ENCODE data around the gene PRDM1. TPM values are rescaled to one million over a fixed set of nuclear protein-coding genes. Genes with fewer than 3 reads are reported as not detected.

The PRDM1 gene
- total RNA-seq, 1 experiment from 2014 or later: 0.84 TPM

DNA sequence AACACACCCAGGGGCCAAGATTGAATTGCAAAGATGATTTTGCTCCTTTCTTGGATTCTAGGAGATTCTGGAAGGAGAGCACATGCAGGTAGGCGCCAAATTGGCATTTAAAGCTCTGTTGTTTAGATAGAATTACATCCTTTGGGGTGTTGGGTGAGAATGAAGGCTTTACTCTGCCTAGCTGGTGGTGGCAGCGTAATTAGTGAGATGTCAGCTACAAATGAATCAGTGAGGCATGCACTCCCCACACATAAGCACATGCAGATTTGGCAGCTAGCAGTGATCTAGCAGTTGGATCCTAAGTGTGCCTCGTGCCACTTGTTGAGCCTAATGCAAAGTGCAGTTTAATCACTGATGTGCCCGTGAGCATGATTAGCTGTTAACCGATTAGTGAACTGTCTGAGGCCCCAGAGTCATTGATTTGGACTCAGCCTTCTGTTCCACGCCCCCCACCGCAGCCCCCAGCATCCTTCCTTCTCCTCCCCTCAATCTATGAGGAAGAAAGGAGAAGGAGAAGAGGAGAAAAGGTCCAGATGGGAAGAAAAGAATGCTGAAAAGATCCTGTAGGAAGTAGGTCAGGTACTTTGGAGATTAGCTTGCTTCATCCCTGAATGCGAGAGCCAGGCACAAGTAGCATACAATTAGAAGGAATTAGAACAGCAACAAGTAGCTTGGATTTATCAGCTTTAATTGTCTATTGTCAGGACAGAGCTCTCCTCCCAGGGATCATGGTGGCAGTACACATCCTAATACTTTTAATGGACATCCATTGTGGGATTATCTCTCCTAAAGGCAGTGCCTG is 6.0 kb upstream of the PRDM1 start:
- Histone ChIP-seq H3K36me3 (no peaks in the 10 kb centered on the region), H3K4me1 (replicated peaks) (peaks cover 34% of the 10 kb centered on the region), H3K9me3 (replicated peaks) (no peaks in the 10 kb centered on the region), H3K27ac (no peak overlapping the region), H3K4me3 (no peak overlapping the region), H3K27me3 (replicated peaks) (no peaks in the 10 kb centered on the region)
- DNase-seq (ENCODE audit: low read depth in 1 of 2, low spot score in 2 of 2): no peak

DNA sequence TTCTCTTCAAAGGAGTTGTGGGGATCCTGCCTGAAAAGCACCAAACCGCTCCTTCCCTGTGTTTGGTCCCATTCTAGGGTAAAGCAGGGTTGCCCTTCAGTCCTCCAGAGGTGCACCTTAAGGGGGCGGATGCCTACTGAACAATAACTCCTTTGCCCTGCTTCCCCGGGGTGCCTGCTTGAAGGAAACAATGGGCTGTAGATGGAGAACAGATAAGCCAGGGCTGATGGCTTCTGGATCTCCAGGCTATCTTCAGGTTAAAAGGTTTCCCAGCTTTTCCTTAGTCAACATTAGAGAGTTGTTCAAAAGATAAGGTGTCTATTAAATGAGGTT is 5.4 kb upstream of the PRDM1 start:
- Histone ChIP-seq H3K4me1 (replicated peaks) (peaks cover 40% of the 10 kb centered on the region), H3K9me3 (replicated peaks) (no peaks in the 10 kb centered on the region), H3K27me3 (replicated peaks) (no peaks in the 10 kb centered on the region), H3K27ac (no peak overlapping the region), H3K36me3 (no peaks in the 10 kb centered on the region), H3K4me3 (no peak overlapping the region)
- no peak for DNase-seq (ENCODE audit: low read depth in 1 of 2, low spot score in 2 of 2)

GRCh38 chr6:106081715-106082114 is 4.4 kb upstream of the PRDM1 start:
- Histone ChIP-seq H3K9me3 (replicated peaks) (no peaks in the 10 kb centered on the region), H3K4me1 (replicated peaks) (peaks cover 47% of the 10 kb centered on the region), H3K36me3 (no peaks in the 10 kb centered on the region), H3K4me3 (no peak overlapping the region), H3K27ac (no peak overlapping the region), H3K27me3 (replicated peaks) (no peaks in the 10 kb centered on the region)
- DNase-seq (ENCODE audit: low read depth in 1 of 2, low spot score in 2 of 2): no peak

- no peaks in the 10 kb centered on the region for H3K36me3 ChIP-seq
- no peaks in the 10 kb centered on the region for H3K9me3 ChIP-seq (replicated peaks)
- H3K4me3 ChIP-seq: no peak overlapping the region
- H3K27ac ChIP-seq: peak overlapping the region; percentile 55
- peak in 1 of 2 experiments; percentile 42 for DNase-seq (ENCODE audit: low read depth in 1 of 2, low spot score in 2 of 2)
- peaks cover 46% of the 10 kb centered on the region for H3K4me1 ChIP-seq (replicated peaks)
- no peaks in the 10 kb centered on the region for H3K27me3 ChIP-seq (replicated peaks)
These were observed 3.3 kb upstream of the PRDM1 start for GRCh38 chr6:106082735-106083398.

DNA sequence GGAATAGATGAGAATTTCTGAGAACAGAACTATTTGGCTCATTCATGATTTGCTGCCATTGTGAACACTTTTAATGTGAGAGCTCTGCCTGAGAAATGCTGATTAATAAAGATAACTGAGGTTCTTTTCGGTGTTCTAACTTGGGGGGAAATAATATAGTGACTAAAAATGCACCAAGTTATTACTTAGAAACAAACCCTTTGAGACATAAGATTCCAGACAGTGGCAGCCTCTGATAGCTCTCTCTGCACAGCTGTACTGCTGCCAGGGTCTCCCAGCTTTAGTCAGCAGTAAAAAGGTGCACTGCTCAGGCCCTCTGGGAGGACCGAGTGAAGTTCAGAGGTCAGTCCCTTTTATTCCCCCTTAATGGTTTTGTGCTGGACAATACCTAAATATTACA is 2.5 kb upstream of the PRDM1 start:
- Histone ChIP-seq H3K27me3 (replicated peaks) (no peaks in the 10 kb centered on the region), H3K9me3 (replicated peaks) (no peaks in the 10 kb centered on the region), H3K36me3 (no peaks in the 10 kb centered on the region), H3K4me3 (no peak overlapping the region), H3K4me1 (replicated peaks) (peaks cover 53% of the 10 kb centered on the region), H3K27ac (no peak overlapping the region)
- DNase-seq (ENCODE audit: low read depth in 1 of 2, low spot score in 2 of 2): no peak

GRCh38 chr6:106084106-106084988 is 1.8 kb upstream of the PRDM1 start:
- Histone ChIP-seq H3K36me3 (no peaks in the 10 kb centered on the region), H3K4me1 (replicated peaks) (peaks cover 59% of the 10 kb centered on the region)

DNA sequence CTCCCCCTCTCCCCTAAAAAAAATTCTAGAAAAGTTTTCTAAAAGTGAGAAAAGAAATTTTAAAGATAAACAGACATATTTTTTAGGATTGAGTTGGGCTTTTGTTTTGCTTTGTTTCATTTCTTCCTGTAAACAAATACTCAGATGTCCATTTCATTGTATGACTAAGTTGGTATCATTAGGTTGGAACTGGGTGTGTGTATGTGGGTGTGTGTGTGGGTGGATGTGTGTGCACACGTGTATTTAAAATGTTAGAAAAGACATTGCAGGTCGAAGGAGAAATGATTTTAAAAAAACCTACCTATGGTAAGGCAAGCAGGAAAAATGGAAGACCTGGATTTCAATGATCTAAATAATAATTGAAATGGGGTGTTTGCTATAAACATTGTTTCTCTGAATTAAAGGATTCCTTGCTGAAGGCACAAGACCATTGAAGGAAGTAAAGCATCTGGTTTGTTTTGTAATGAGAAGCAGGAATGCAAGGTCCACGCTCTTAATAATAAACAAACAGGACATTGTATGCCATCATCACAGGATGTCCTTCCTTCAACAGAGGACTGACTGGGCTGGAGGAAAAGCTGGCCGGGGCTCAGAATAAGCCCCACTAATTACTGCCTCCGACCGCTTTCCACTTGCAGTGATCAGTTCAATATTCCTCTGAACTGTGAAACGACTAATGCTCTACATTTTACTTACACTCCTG is 996 bp upstream of the PRDM1 start:
- H3K4me1 ChIP-seq (replicated peaks): peaks cover 59% of the 10 kb centered on the region
- H3K36me3 ChIP-seq: no peaks in the 10 kb centered on the region
- H3K4me3 ChIP-seq: peak overlapping the region; percentile 41
- peak overlapping the region; percentile 53 for H3K27ac ChIP-seq
- no peaks in the 10 kb centered on the region for H3K27me3 ChIP-seq (replicated peaks)
- H3K9me3 ChIP-seq (replicated peaks): no peaks in the 10 kb centered on the region
- peak; percentile 50 to 68 for DNase-seq (ENCODE audit: low read depth in 1 of 2, low spot score in 2 of 2)

More at GRCh38 chr6:106084106-106084988, 1.8 kb upstream of the PRDM1 start:
- Histone ChIP-seq H3K4me3 (no peak overlapping the region), H3K27me3 (replicated peaks) (no peaks in the 10 kb centered on the region), H3K27ac (peak overlapping the region; percentile 53), H3K9me3 (replicated peaks) (no peaks in the 10 kb centered on the region)
- peak; percentile 56 to 60 for DNase-seq (ENCODE audit: low read depth in 1 of 2, low spot score in 2 of 2)

GRCh38 chr6:106085692-106085983 is 498 bp upstream of the PRDM1 start:
- Histone ChIP-seq H3K27ac (peak overlapping the region; percentile 53), H3K27me3 (replicated peaks) (no peaks in the 10 kb centered on the region), H3K36me3 (no peaks in the 10 kb centered on the region), H3K4me1 (replicated peaks) (peaks cover 59% of the 10 kb centered on the region), H3K4me3 (peak overlapping the region; percentile 41), H3K9me3 (replicated peaks) (no peaks in the 10 kb centered on the region)
- peak in 1 of 2 experiments; percentile 49 for DNase-seq (ENCODE audit: low read depth in 1 of 2, low spot score in 2 of 2)

- peak overlapping the region; percentile 41; the same call in 1 of the 2 replicates for H3K4me3 ChIP-seq
- no peaks in the 10 kb centered on the region for H3K9me3 ChIP-seq (replicated peaks)
- peaks cover 59% of the 10 kb centered on the region for H3K4me1 ChIP-seq (replicated peaks)
- H3K36me3 ChIP-seq: no peaks in the 10 kb centered on the region
- no peak for DNase-seq (ENCODE audit: low read depth in 1 of 2, low spot score in 2 of 2)
- no peak overlapping the region for H3K27ac ChIP-seq
- H3K27me3 ChIP-seq (replicated peaks): no peaks in the 10 kb centered on the region
These were observed 659 bp downstream of the PRDM1 start for GRCh38 chr6:106086814-106087175.

GRCh38 chr6:106087548-106088325 is 1.6 kb downstream of the PRDM1 start:
- DNase-seq (ENCODE audit: low read depth in 1 of 2, low spot score in 2 of 2): peak; percentile 72 to 73
- Histone ChIP-seq H3K27me3 (replicated peaks) (no peaks in the 10 kb centered on the region), H3K27ac (peak overlapping the region; percentile 9; the same call in 1 of the 2 replicates), H3K4me1 (replicated peaks) (peaks cover 55% of the 10 kb centered on the region), H3K36me3 (no peaks in the 10 kb centered on the region), H3K9me3 (replicated peaks) (no peaks in the 10 kb centered on the region), H3K4me3 (peak overlapping the region; percentile 23)

- H3K27me3 ChIP-seq (replicated peaks): no peaks in the 10 kb centered on the region
- no peak overlapping the region for H3K4me3 ChIP-seq
- H3K4me1 ChIP-seq (replicated peaks): peaks cover 36% of the 10 kb centered on the region
- H3K36me3 ChIP-seq: no peaks in the 10 kb centered on the region
- DNase-seq (ENCODE audit: low read depth in 1 of 2, low spot score in 2 of 2): no peak
- H3K27ac ChIP-seq: no peak overlapping the region
- H3K9me3 ChIP-seq (replicated peaks): no peaks in the 10 kb centered on the region
These were observed 3.9 kb downstream of the PRDM1 start for GRCh38 chr6:106090001-106090400.

DNA sequence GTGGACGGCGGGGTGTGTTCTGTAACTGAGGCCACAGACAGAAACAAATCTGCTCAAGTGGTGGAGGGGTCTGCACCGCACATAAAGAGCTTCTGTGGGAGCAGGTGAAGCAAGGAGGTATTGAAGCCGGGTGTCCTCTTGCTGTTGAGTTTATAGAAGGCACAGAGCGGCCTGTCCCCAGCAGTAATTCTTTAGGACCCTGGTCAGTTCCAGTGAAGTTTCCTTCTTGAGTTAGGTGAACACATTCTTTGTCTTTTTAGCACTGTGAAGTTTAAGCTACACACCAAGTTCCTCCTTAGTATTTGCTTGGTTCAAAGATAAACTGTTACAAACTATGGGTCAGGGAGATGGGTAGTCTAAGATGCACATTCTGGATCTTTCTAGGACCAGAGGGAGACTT is 6.1 kb downstream of the PRDM1 start:
- DNase-seq (ENCODE audit: low read depth in 1 of 2, low spot score in 2 of 2): no peak
- Histone ChIP-seq H3K27ac (no peak overlapping the region), H3K4me1 (replicated peaks) (peaks cover 19% of the 10 kb centered on the region), H3K27me3 (replicated peaks) (no peaks in the 10 kb centered on the region), H3K9me3 (replicated peaks) (no peaks in the 10 kb centered on the region), H3K4me3 (no peak overlapping the region), H3K36me3 (no peaks in the 10 kb centered on the region)

All from SJSA1 (cell line).